Colonic mucosa (tissue), 4 donors: ENCODE results near the gene PRPS2. TPM values are rescaled to one million over a fixed set of nuclear protein-coding genes. Genes with fewer than 3 reads are reported as not detected.

Experiments used
- DNase-seq: peaks from one replicate; pipeline ENCODE4 v3.0.0-alpha.2; 2020
- H3K27ac ChIP-seq: fragments of 200-600 bp; one replicate; pipeline ENCODE4 v1.8.0; 2021
- H3K27me3 ChIP-seq: fragments of 200-600 bp; one replicate; pipeline ENCODE4 v1.8.0; 2021
- H3K36me3 ChIP-seq: fragments of 200-600 bp; one replicate; pipeline ENCODE4 v1.8.0; 2021
- H3K4me1 ChIP-seq: fragments of 200-600 bp; one replicate; pipeline ENCODE4 v1.8.0; 2021; ENCODE audit warnings: mild to moderate bottlenecking
- H3K4me3 ChIP-seq: fragments of 200-600 bp; one replicate; pipeline ENCODE4 v1.8.0; 2021
- H3K9ac ChIP-seq, 2 donors: one replicate each; pipeline ENCODE4 v1.7.0; 2013; ENCODE audit warnings: control low read depth in 2 of 2, low read depth in 2 of 2, low read length in 2 of 2
- H3K9me3 ChIP-seq: fragments of 200-600 bp; one replicate; pipeline ENCODE4 v1.8.0; 2021
- CTCF ChIP-seq: fragments of 200-600 bp; IDR thresholded peaks from one replicate; pipeline ENCODE4 v1.8.0; 2022; ENCODE audit warnings: antibody characterized with exemption, mild to moderate bottlenecking
- intact Hi-C: fragments of 100-400 bp; cut with DNase I; formaldehyde crosslinking; loops from one replicate; pipeline ENCODE4 v1.14.1; 2022
- total RNA-seq, 2 donors: library from RNA; stranded (reverse); fragmentation: NEBNext Ultra II Directional in 1 of 2; extraction: Animal tissue kit (Norgen Biotek cat#: 25700) in 1 of 2; gene quantifications; one replicate each; pipeline ENCODE4 v1.2.1, GENCODE V29; 2021
- donor health status: healthy.
- donor health status: DM: no; HTN: no; CAD: no.
- donor health status: DM: no; HTN: no; CAD: no.

PRPS2 gene
- total RNA-seq, 2 donors from 2014 or later, result 67.0 to 75.8 TPM

DNA sequence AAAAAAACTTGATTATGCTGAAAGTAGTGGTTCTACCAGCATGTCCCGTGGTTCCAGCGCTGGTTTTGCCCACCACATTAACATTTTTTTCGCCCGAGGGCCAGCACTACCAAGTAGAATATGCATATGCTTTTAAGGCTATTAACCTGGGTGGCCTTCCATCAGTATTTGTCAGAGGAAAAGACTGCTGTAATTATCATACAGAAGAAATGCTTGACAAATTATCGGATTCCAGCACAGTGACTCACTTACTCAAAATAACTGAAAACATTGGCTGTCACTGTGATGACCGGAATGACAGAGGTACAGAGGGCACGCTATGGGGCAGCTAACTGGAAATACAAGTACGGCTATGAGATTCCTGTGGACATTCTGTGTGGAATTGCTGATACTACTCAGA lies 34.6 kb downstream of the PRPS2 start:
- Histone ChIP-seq H3K9me3 (no peaks in the 10 kb centered on the region), H3K27ac (no peak overlapping the region), H3K4me1 (no peaks in the 10 kb centered on the region), H3K4me3 (no peak overlapping the region), H3K36me3 (no peaks in the 10 kb centered on the region), H3K9ac (no peak overlapping the region), H3K27me3 (no peaks in the 10 kb centered on the region)
- intact Hi-C loops, result no loop called here
- no peak for TF ChIP-seq CTCF
- no peak for DNase-seq

GRCh38 chrX:12843061-12843667 lies 52.0 kb downstream of the PRPS2 start:
- Histone ChIP-seq H3K27me3 (no peaks in the 10 kb centered on the region), H3K9me3 (no peaks in the 10 kb centered on the region), H3K36me3 (no peaks in the 10 kb centered on the region), H3K9ac (no peak overlapping the region), H3K27ac (no peak overlapping the region), H3K4me1 (no peaks in the 10 kb centered on the region), H3K4me3 (no peak overlapping the region)
- intact Hi-C loops, result no loop called here
- DNase-seq, result no peak
- no peak for TF ChIP-seq CTCF

- H3K9ac ChIP-seq, result no peak overlapping the region
- H3K4me3 ChIP-seq, result no peak overlapping the region
- H3K9me3 ChIP-seq, result no peaks in the 10 kb centered on the region
- TF ChIP-seq CTCF, result no peak
- no peak overlapping the region for H3K27ac ChIP-seq
- H3K4me1 ChIP-seq, result no peaks in the 10 kb centered on the region
- DNase-seq, result no peak
- H3K36me3 ChIP-seq, result no peaks in the 10 kb centered on the region
- no peaks in the 10 kb centered on the region for H3K27me3 ChIP-seq
- intact Hi-C loops, result no loop called here
These were observed 52.6 kb downstream of the PRPS2 start for GRCh38 chrX:12843668-12844279.

- Histone ChIP-seq H3K27me3 (no peaks in the 10 kb centered on the region), H3K36me3 (no peaks in the 10 kb centered on the region), H3K9me3 (no peaks in the 10 kb centered on the region), H3K4me1 (no peaks in the 10 kb centered on the region), H3K27ac (no peak overlapping the region), H3K4me3 (no peak overlapping the region), H3K9ac (no peak overlapping the region)
- intact Hi-C loops, result no loop called here
- DNase-seq, result no peak
- no peak for TF ChIP-seq CTCF
These were observed 53.1 kb downstream of the PRPS2 start for GRCh38 chrX:12844319-12844718.

- no peak for TF ChIP-seq CTCF
- H3K27ac ChIP-seq, result no peak overlapping the region
- H3K4me1 ChIP-seq, result no peaks in the 10 kb centered on the region
- H3K36me3 ChIP-seq, result no peaks in the 10 kb centered on the region
- H3K4me3 ChIP-seq, result no peak overlapping the region
- no peak for DNase-seq
- H3K9me3 ChIP-seq, result no peaks in the 10 kb centered on the region
- no peak overlapping the region for H3K9ac ChIP-seq
- H3K27me3 ChIP-seq, result no peaks in the 10 kb centered on the region
- intact Hi-C loops, result no loop called here
These were observed 74.1 kb downstream of the PRPS2 start for GRCh38 chrX:12865359-12865758.
